Right cardiac atrium (tissue), 5 donors: ENCODE data around the gene PSMD6. TPM values are rescaled to one million over a fixed set of nuclear protein-coding genes. Genes with fewer than 3 reads are reported as not detected.

Source experiments
- ATAC-seq, 2 donors: fragments of 200-7000 bp; cut with Tn5 transposase; one replicate each; pipeline versions ENCODE4 v1.8.0 to v1.9.1; 2020; ENCODE audit warnings: moderate library complexity in 2 of 2, mild to moderate bottlenecking in 1 of 2
- DNase-seq, 3 donors: peaks; one replicate each; pipeline ENCODE4 v3.0.0-alpha.2; 2020
- H3K27ac ChIP-seq: one replicate; pipeline ENCODE4 v1.5.1; 2013; ENCODE audit warnings: mild to moderate bottlenecking, low read length, control low read depth, moderate library complexity
- H3K27me3 ChIP-seq: one replicate; pipeline ENCODE4 v1.6.1; 2013; ENCODE audit not compliant: control insufficient read depth, insufficient read depth
- H3K4me1 ChIP-seq: one replicate; pipeline ENCODE4 v1.6.1; 2013; ENCODE audit warnings: low read length; ENCODE audit not compliant: control insufficient read depth, insufficient read depth
- H3K4me3 ChIP-seq: one replicate; pipeline ENCODE4 v1.5.1; 2013; ENCODE audit warnings: low read length, control low read depth
- H3K9me3 ChIP-seq: one replicate; pipeline ENCODE4 v1.6.1; 2013; ENCODE audit warnings: low read length; ENCODE audit not compliant: control insufficient read depth
- whole genome bisulfite sequencing: extraction: QIAGEN DNeasy Blood & Tissue Kit; methylation state at CpG from one replicate; pipeline ENCODE4 v1.1.7; 2013; 5-methylcytosine and 5-hydroxymethylcytosine counted together
- intact Hi-C, 4 donors: fragments of 100-400 bp; cut with DNase I; formaldehyde crosslinking; loops; one replicate each; pipeline versions ENCODE4 v1.11.0 to v1.14.0; 2022 to 2023
- polyA plus RNA-seq: library from polyadenylated mRNA; stranded (reverse); fragments of 200-250 nt; gene quantifications from one replicate; pipeline ENCODE4 v1.2.3, GENCODE V29; 2013
- total RNA-seq, 4 donors: library from RNA; stranded (reverse); fragmentation: NEBNext Ultra II Directional; extraction: Animal tissue kit (Norgen Biotek cat#: 25700); gene quantifications; one replicate each; pipeline ENCODE4 v1.2.1, GENCODE V29; 2021
- donor health status: healthy with polysubstance abuse.
- donor health status: DM: no; HTN: yes; CAD: no.
- donor health status: DM: no; HTN: no; CAD: no.
- donor health status: DM: no; HTN: yes; CAD: no; lungs with severe emphysema.
- donor health status: DM: yes; HTN: yes; CAD: no.

Gene PSMD6
- total and polyA plus RNA-seq, 5 donors: 62.8 to 86.4 (median 73.8) TPM

DNA sequence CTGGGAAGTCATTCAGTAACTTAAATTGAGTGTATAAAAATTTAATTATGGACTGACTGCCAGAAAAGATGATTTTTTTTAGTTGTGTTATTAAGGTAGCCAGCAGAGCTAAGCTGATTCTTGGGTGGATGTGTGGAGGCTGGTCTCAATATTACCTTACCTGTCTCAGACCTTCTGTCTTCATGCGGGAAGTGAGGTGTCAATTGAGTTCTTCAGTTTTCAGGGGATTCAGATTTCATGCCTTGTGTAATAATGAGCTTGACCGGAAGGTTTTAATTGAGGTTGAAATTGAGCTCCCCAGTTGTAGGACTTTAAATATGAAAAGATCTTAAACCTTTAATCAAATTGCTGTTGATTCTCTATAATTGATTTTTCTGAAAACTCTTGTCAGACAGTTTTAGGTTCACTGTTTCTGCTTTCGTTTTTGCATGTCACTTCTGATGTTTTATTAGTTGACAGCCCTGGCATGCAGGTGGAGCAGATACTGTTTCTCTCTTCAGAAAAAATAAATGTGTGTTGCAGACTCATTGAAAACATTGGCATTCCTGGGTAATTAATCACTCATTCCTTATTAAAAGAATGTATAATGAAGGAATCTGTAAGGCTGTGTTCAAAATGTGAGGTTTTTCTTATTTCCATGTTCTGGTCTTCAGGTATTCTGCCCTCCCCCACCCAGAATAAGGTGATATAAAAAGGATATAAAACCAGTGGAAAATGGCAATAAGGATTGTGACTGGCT, 54.5 kb downstream of the PSMD6 start:
- Histone ChIP-seq H3K27me3 (no peaks in the 10 kb centered on the region), H3K9me3 (no peaks in the 10 kb centered on the region), H3K27ac (no peak overlapping the region), H3K4me3 (no peak overlapping the region), H3K4me1 (peaks cover 2% of the 10 kb centered on the region)
- intact Hi-C loops: no loop called here
- DNase-seq (no peak), ATAC-seq (no peak)
- WGBS: 66% methylated on average over 3 of the region's 3 CpGs

- 39% methylated on average over 11 of the region's 11 CpGs for WGBS
- intact Hi-C loops: no loop called here
- Histone ChIP-seq H3K27ac (peak overlapping the region; percentile 59), H3K27me3 (no peaks in the 10 kb centered on the region), H3K4me1 (peaks cover 2% of the 10 kb centered on the region), H3K4me3 (peak overlapping the region; percentile 1), H3K9me3 (no peaks in the 10 kb centered on the region)
- ATAC-seq (peak; percentile 60 to 64), DNase-seq (peak; percentile 37 to 76 (median 64))
Measured at GRCh38 chr3:63967675-63968611, 55.4 kb downstream of the PSMD6 start.

DNA sequence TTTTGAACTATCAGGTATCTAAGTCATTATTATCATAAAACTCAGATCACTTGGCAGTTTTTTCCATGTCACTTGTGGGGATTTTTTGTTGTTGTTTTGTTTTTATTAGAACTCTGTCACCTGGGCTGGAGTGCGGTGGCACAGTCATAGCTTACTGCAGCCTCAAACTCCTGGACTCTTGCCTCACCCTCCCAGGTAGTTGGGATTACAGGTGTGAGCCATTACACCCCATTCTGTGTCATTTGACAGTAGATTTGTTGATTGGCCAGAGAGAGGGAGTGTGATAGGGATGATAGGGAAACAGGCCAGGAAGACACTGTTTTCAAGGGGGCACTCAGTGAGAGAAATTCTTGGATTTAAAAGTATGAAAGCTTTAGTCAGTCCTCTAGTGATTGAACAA, 56.4 kb downstream of the PSMD6 start:
- H3K4me1 ChIP-seq: no peaks in the 10 kb centered on the region
- WGBS: 94% methylated on average over 1 of the region's 1 CpG
- ATAC-seq: no peak
- no peak for DNase-seq
- no peaks in the 10 kb centered on the region for H3K9me3 ChIP-seq
- H3K27me3 ChIP-seq: no peaks in the 10 kb centered on the region
- H3K4me3 ChIP-seq: no peak overlapping the region
- H3K27ac ChIP-seq: no peak overlapping the region
- intact Hi-C loops: no loop called here

DNA sequence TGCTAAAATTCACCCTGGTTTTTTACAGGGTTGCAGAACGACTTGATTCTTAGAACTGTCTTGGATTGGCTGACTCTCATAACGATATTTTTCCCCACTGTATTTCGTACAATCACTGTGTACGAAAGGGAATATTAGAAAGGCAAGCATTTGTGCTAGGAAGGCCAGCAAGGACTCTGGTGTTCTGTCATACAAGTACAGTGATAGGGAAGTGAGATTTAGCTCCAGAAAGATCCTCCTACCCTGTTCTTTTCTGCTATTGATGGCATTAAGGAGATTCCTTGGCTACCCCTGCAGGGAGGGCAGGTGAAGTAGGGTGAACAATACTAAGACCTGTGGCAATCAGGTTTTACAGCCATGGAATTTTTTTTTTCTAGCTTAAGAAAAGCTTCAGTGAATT, 57.3 kb downstream of the PSMD6 start:
- Histone ChIP-seq H3K4me3 (no peak overlapping the region), H3K9me3 (no peaks in the 10 kb centered on the region), H3K27ac (no peak overlapping the region), H3K27me3 (no peaks in the 10 kb centered on the region), H3K4me1 (no peaks in the 10 kb centered on the region)
- 97% methylated on average over 4 of the region's 4 CpGs for WGBS
- intact Hi-C loops: no loop called here
- ATAC-seq (no peak), DNase-seq (no peak)

DNA sequence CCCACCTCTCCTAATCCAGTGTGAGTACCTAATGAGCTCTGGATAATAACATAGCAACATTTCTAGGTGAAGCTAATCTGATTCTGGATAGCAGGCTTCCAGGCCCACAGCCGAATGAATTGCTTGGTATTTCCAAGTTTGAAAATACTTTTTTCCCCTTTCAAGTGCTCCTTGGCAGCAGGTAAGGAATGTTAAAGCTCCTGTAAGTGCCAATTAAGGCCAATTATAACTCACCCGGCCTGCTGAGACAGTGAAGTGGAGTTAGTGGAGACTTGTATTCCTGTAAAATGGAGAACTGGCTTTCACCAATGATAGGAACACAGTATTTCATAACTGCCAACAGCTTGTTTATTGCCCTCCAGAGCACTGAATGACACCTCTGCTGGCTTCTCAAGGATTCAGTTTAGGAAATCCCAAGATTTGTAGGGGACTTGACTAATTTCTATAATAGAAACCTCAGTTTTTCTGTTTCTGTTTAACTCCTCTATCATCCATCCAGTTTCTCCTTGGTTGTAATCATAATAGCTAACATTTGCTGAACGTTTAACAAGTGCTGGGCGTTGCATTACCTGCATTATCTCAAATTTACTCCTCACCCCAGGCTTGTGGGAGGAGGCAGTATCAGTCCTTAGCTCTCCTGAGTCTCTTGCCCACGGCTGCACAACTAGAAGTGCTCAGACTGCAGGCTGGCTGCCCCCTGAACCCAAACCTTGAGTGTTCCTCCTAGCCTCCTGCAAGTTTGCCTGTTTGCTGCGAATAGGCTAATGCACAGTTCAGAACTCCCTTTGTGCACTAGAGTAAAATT, 58.4 kb downstream of the PSMD6 start:
- no peaks in the 10 kb centered on the region for H3K9me3 ChIP-seq
- H3K4me1 ChIP-seq: peaks cover 5% of the 10 kb centered on the region
- no peak overlapping the region for H3K4me3 ChIP-seq
- no peak overlapping the region for H3K27ac ChIP-seq
- no peaks in the 10 kb centered on the region for H3K27me3 ChIP-seq
- WGBS: 72% methylated on average over 6 of the region's 6 CpGs
- intact Hi-C loops: no loop called here
- no peak for DNase-seq
- ATAC-seq: no peak

GRCh38 chr3:63963496-63963895, 59.8 kb downstream of the PSMD6 start:
- DNase-seq (no peak), ATAC-seq (no peak)
- WGBS: 96% methylated on average over 1 of the region's 1 CpG
- Histone ChIP-seq H3K4me1 (peaks cover 5% of the 10 kb centered on the region), H3K27me3 (no peaks in the 10 kb centered on the region), H3K27ac (no peak overlapping the region), H3K4me3 (no peak overlapping the region), H3K9me3 (no peaks in the 10 kb centered on the region)
- intact Hi-C loops: no loop called here

GRCh38 chr3:63961891-63962290, 61.4 kb downstream of the PSMD6 start:
- H3K27ac ChIP-seq: no peak overlapping the region
- H3K4me1 ChIP-seq: peaks cover 5% of the 10 kb centered on the region
- intact Hi-C loops: no loop called here

More at GRCh38 chr3:63961891-63962290, 61.4 kb downstream of the PSMD6 start:
- DNase-seq (no peak), ATAC-seq (peak; percentile 42 to 44)
- H3K9me3 ChIP-seq: no peaks in the 10 kb centered on the region
- WGBS: 52% methylated on average over 2 of the region's 2 CpGs
- H3K4me3 ChIP-seq: no peak overlapping the region
- H3K27me3 ChIP-seq: no peaks in the 10 kb centered on the region

Other genes with a start within 250 kb of the PSMD6 start
- not detected for gene C3orf49, start 204.2 kb downstream of the PSMD6 start, total RNA-seq
- not detected for gene C3orf49, start 204.2 kb downstream of the PSMD6 start, polyA plus RNA-seq
- gene THOC7, start 159.7 kb downstream of the PSMD6 start, total RNA-seq: 10 to 100 TPM; 61.6 to 68.0 (median 66.6) TPM
- gene THOC7, start 159.7 kb downstream of the PSMD6 start, polyA plus RNA-seq: 109 TPM
- gene ATXN7, start 159.6 kb downstream of the PSMD6 start, total RNA-seq: 10 to 100 TPM; 11.1 to 18.9 (median 13.4) TPM
- 4.8 TPM for gene ATXN7, start 159.6 kb downstream of the PSMD6 start, polyA plus RNA-seq
- gene SCAANT1, start 111.1 kb downstream of the PSMD6 start, total RNA-seq: not detected
- not detected for gene SCAANT1, start 111.1 kb downstream of the PSMD6 start, polyA plus RNA-seq
- gene PRICKLE2, start 202.0 kb upstream of the PSMD6 start, total RNA-seq: 10 to 100 TPM; 10.6 to 15.2 (median 11.8) TPM
- gene PRICKLE2, start 202.0 kb upstream of the PSMD6 start, polyA plus RNA-seq: 2.3 TPM